Astrocyte of the cerebellum (primary cell): ENCODE results near the gene TMEM45B.

Experiments
- DNase-seq: peaks from one replicate; pipeline ENCODE4 v3.0.0-alpha.2; 2011; ENCODE audit warnings: low read depth
- H3K4me3 ChIP-seq: 2 replicates; pipeline ENCODE4 v1.5.1; 2011; ENCODE audit warnings: mild to moderate bottlenecking, low read depth, low read length, moderate library complexity
- CTCF ChIP-seq: IDR thresholded peaks from 2 replicates; pipeline ENCODE4 v1.5.1; 2012; ENCODE audit warnings: low read length, low read depth, moderate library complexity, mild to moderate bottlenecking; ENCODE audit errors: missing control alignments
- in situ Hi-C: cut with HindIII; loops from 2 replicates; pipeline ENCODE4 v1.10.0; 2017; ENCODE audit warnings: low sequenced_read_pairs

TMEM45B gene

DNA sequence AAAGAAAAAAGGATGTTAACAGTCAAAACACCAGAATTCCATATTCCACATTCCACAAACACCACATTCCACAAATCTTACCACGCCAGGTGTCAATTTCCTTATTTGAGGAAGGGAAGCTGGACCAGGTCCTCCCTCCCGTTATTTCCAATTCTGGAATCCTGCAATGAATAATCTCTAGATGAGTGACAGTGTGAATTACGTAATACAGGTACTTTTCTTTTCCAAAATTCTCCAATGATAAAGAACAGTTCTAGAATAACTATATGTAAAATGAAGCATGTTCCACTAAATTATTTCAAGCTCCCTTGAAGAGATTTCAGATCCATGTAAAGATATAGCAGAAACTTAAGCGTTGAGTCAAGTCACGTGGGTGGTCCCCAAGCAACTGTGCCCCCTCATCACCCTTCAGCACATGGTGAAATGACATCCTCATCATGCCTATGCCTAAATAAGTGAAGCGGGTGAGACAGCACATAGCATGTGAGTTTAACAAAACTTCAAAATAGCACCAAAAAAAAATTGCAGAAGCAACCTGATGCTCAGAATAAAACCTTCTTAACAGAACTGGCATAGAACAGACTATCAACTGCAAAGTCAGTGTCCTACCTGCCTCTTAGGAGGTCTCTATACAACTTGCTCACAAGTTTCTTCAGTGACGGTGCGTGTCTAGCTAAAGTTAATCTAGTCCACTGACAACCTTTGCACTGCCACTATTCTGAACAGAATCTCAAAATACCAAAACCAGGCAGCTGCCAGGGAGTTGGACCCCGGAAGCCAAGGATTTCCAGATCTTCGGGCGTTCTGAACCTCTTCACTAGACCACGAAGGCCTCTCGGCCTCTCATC is 78.9 kb downstream of the TMEM45B start:
- no peak for TF ChIP-seq CTCF
- H3K4me3 ChIP-seq = peak overlapping the region; percentile 79
- in situ Hi-C loops = no loop called here
- no peak for DNase-seq

DNA sequence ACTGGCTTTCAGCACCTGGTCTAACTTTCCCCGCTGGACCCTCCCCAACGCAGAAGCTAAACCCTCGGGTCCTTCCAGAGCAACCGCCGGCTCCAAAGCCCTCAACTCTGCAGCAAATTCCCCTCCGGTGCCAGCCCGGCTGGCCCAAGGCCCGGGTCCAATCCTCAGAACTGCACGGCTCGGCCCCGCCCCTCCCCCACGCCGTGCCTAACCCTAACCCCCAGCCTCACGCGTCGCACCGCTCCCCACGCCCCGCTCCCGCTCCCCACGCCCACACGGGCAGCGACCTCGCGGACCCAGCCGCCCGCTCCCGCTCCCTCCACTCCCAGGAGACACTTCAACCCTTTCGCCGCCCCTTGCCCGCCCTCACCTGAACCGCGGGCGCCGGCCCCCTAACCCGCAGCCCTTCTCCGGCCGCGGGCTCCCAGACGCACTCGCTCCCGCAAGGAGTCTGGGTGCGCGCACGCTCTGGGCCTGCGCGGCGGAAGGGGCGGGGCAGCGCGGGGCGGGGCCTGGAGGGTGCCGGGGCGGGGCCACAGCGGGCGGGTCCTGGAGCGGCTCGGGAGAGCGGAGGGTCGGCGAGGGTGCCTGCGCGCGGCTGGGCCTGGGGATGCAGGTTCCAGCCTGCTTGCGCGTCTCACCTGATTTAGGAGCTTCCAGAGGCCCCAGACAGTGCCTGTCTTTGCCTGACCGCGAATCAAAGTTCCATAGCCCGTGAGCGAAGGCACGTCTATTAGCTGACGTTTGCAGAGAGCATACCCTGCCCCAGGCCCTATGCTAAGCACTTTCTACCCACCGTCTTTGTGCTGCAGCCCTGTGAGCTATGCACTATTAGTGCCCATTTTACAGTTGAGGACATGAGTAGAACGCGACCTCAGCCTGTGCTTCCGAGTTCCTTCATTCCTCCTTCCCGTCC is 79.7 kb downstream of the TMEM45B start, which contains the start of gene NFRKB:
Gene NFRKB, minus strand, starts transcription at position 453 of the 916 bp plus-strand sequence. CDS start 2,729 bp downstream, outside the sequence.
- no peak for DNase-seq
- in situ Hi-C loops = no loop called here
- TF ChIP-seq CTCF = no peak
- H3K4me3 ChIP-seq = peak within 1 kb of the TSS; percentile 79

GRCh38 chr11:129896062-129896461 is 80.4 kb downstream of the TMEM45B start:
- in situ Hi-C loops = no loop called here
- TF ChIP-seq CTCF = no peak
- no peak for DNase-seq
- peak overlapping the region; percentile 79 for H3K4me3 ChIP-seq

GRCh38 chr11:129905402-129905801 is 89.8 kb downstream of the TMEM45B start:
- DNase-seq = no peak
- no peak for TF ChIP-seq CTCF
- no peak overlapping the region for H3K4me3 ChIP-seq
- in situ Hi-C loops = no loop called here
